NCI-H2227 treated with DMSO at 0.1 percent for 48 hours (cell line): Measurements from ENCODE around the gene OR5H1.
"Not testable (repeated sequence)": the region's sequence is repeated elsewhere in the genome, so short reads cannot be mapped to it uniquely, and the experiment has no call there.

Experiments used
- DNase-seq: peaks from one replicate; lab custom pipeline; 2025; lab: John Stamatoyannopoulos, UW

The OR5H1 gene

DNA sequence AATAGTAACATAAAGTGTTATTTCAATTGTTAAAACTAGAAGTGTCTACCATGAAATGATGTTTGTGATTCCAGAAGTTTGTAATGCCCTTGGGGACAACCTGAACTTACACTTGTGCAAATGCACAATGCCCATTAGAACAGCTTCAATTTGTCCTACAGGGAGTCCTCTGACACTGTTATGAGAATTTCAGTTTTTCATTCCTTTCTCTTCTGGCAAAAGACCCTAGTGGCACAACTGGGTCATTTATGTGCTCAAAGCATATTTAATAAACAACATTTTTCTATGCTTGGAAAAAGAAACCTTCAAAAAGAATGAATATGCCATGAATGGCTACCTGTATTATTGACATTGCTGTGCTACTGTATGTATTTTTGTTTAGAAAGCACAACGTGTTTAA is at the start of gene OR5H1:
Gene OR5H1, plus strand, starts transcription at position 301 of the 400 bp plus-strand sequence. CDS start 1,977 bp downstream, outside the sequence.
- DNase-seq: no peak

DNA sequence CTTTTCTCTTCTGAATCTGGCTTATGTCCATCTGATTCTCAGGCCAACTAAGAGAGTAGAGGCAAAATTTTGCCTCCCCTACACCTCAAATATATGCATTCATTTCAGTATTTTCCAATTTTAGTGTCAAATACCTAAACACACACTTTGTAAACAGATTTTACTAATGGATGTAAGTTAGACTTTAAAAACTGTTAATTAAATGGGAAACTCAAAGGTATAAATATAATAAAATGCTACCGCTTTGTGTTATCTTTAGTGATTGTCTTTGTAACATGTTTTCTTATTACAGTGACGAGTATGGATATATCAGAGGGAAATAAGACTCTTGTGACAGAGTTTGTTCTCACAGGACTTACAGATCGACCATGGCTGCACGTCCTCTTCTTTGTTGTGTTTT is 43.6 kb upstream of the OR5H1 start, which contains the start of gene OR5AC2:
Gene OR5AC2, plus strand, starts transcription at position 301 of the 400 bp plus-strand sequence. Its CDS starts 0 bp downstream, at position 301.
- no peak for DNase-seq

DNA sequence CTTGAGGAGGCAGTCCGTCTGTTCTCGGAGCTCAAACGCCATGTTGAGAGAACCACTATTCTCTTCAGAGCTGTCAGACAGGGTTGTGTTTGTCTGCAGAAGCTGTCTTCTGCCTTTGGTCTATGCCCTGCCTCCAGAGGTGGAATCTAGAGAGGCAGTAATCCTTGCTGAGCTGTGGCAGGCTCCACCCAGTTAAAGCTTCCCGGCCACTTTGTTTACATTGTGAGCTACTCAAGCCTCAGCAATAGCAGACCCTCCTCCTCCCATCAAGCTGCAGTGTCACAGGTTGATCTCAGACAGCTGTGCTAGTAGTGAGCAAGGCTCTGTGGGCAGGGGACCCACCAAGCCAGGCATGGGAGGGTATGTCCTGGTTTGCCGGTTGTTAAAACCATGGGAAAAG is 34.6 kb upstream of the OR5H1 start:
- DNase-seq: no peak

DNA sequence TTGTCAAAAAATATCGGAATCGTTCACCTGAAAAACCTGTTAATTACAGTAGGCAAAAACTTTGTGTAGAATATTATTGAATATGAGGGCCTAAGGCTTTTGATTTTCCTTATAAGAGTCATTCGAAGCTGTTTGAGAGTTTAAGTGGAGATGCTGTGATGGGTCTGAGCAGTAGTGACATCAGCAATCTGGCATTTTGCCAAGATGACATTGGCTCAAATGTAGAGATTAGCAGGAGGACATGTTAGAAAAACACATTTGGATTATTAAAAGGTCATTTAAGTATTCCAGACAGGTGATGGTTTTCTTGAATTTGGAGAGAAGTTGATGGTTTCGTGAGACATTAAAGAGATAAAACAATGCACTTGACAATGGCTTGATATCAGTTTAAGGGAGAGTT is 30.7 kb upstream of the OR5H1 start:
- no peak for DNase-seq

DNA sequence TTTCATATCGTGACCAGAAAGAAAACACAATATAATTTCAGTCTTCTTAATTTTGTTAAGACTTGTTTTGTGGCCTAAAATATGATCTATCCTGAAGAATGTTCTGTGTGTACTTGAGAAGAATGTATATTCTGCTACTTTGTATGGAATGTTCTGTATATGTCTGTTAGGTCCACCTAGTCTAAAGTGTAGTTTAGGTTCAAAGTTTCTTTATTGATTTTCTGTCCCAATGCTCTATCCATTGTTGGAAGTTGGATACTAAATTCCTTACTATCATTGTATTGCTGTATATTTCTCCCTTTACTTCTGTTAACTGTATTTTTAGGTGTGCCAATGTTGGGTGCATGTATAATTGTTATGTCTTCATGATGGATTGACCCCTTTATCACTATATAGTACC is 22.4 kb upstream of the OR5H1 start:
- DNase-seq: no peak

DNA sequence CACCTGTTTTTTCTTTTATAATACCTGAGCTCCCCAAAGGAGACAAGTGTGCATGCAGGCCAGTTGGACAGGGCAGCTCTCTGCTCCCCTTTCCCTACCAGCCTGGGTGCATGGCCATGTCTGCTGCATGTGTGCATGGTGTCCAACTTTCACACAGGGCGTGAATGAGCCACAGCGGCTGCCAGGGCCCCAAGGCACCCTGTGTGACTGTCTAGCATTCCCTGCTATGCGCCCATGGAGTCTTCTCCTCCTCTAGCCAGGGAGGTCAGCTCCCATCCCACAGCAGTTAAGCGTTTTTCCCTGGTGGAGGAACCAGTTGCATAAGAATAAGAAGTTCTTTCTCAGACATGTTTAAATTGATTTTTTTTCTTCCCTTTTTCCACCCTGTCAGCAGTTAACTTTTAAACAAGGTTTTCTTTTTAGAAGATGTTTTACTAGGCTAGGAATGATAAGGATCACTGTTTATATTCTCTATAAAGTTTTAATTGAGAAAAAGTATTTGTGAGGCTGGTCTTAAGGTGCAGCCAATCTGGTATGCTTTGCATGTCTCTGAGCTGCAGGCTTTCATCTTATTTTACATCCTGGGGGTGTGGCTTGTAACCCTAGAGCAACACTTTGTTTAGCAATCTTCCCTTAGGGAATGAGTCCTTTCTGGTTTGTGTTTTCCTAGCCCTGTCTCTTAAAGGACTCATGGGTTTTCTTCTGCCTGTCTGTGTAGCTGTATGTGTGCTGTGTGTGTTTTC is 20.5 kb upstream of the OR5H1 start:
- DNase-seq: no peak

DNA sequence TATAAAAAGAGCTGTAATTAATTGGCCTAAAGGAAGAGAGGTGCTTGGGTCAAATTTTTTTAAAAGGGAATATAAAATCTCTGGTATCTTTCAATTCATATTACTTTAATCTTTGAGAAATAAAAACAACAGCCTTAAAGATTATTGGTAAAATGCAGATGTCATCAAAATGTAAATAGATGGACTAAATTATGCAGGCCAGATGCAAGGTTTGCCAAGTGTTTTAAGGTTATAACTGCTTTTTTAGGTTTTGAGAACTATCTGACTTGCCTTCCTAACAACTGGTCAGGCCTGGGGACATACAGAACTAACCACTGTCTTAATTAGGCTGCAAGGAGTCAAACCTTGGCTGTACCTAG is 20.0 kb upstream of the OR5H1 start:
- DNase-seq: no peak

DNA sequence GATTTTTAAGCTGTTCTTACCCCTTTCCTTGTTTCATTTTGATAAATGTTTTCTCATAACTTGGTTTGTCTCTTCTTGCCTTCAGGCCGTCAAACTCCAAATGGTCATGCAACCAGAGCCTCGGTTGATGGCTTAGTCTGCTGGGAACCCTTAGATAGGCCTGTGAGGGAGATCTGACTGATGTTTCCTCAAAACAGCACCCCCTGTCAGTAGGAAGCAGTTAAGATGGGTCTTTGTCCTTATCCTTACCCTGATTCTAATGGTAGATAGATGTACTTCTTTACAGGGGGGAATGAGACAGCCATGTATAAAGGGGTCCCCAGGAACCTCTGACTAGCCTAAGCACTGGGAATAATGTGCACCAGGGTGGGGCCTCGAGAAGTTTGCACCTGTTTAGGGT is 16.3 kb upstream of the OR5H1 start:
- DNase-seq: no peak

DNA sequence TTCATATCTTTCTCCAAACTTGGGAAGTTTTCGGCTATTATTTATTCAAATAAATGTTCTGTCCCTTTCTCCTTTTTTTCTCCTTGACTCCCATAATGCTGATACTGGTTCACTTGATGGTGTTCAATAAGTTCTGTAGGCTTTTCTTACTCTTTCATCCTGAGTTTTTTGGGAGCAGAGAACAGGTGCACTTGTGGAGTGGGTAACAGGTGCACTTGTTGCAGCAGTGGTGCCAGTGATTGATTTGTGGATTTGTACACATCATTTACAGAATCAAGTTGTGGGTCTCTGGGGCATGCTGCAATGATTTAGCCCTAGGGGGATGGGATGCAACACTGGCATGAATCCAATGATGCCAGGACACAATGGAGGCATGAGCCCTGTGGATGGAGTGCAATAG is 14.8 kb upstream of the OR5H1 start:
- no peak for DNase-seq

DNA sequence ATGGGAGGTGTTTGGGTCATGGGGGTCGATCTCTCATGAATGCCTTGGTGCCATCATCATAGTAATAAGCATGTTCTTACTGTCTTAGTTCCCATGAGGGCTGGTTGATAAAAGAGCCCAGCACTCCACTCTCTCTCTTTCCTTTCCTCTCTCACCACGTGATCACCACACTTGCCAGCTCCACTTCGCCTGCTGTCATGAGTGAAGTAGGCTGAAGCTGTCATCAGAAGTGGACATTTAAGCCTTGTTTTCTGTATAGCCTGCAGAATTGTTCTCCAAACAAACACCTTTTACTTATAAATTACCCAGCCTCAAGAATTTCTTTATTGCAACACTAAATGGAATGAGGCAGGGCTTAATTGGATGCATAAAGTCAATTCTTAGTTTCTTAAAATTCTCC is 6.1 kb downstream of the OR5H1 start:
- DNase-seq: no peak

DNA sequence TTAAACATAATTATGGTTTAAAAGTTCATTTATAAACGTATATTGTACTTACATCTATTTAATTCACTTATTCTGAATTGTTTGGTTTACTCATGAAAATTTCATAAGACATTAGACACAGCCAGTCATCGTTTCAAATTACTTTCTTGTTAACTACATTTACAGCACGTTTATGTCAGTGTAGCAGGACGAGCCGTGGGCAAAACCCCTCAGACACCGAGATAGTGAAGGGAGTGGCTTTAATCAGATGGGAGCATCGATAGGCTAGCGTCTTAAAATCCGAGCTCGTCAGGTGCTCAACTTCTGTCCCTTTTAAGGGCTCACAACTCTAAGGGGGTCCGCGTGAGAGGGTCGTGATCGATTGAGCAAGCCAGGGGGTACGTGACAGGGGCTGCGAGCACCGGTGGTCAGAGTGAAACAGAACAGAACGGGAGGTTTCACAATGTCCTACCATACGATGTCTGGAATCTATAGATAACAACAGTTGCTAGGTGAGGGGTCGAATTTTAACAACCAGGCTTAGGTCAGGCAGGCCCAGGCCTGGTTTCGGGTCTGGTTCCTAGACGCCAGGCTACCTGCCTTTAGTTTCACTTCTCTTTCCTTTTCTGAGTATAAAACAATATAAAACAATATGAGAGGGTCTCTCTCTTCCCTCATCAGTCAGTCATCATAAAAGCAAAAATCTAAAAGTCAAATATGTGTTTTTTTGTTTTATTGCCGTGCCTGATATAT is 7.5 kb downstream of the OR5H1 start:
- not testable (repeated sequence) for DNase-seq

DNA sequence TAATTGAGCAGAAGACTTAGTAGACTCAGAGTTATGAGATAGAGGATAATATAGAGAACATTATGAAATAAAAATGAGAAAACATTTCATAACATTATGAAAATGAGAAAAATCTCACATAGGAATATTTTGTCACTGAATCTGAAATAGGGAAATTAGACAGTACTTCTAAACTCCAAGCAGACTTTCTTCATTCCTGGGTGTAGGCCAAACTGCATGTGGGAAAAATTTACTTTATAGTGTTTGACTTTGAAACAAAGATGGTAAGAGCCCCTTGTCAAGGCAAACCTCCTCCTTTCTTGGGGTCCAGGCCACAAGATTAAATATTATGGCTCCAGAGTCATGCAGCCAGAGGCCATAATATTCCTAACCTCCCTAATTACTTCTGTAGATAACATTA is 10.0 kb downstream of the OR5H1 start:
- DNase-seq: no peak

DNA sequence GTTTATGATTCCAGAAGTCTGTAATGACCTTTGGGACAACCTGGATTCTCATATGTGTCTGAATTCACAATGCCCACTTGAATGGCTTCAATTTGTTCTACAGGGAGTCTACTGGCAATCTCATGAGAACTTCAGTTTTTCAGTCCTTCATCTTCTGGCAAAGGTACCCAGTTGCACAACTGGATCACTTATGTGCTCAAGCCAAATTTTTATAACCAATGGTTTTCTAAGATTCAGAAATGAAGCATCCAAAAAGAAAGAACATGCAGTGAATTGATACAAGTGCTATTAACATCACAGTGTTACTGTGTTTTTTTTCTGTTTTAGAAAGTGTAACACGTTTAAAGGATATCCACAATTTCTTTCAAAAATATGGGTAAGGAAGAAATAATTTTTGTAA is 16.7 kb downstream of the OR5H1 start, which contains the start of gene OR5H14:
Gene OR5H14, plus strand, starts transcription at position 301 of the 400 bp plus-strand sequence. CDS start 1,907 bp downstream, outside the sequence.
- DNase-seq: no peak

DNA sequence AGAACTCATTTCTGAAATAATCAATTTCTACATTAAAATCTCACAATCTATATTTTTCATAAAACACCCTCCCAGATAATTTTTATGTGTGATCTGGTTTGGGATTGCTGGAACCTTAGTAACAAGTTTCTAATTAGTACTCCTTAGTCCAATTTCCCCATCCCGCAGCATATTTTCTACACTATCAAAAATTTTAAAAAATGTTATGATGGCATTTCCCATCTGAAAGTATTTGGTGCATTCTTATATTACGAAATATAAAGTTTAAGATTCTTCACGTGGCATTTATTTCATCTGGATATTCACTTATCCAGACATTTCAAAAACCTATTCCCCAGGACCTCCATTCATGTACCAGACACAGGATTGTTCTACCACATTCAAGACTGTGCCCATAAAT is 18.2 kb downstream of the OR5H1 start:
- DNase-seq: no peak

DNA sequence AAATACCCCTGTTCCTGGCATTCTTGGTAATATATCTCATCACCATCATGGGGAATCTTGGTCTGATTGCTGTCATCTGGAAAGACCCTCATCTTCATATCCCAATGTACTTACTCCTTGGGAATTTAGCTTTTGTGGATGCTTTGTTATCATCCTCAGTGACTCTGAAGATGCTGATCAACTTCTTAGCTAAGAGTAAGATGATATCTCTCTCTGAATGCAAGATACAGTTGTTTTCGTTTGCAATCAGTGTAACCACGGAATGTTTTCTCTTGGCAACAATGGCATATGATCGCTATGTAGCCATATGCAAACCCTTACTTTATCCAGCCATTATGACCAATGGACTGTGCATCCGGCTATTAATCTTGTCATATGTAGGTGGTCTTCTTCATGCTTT is 18.9 kb downstream of the OR5H1 start:
- DNase-seq: not testable (repeated sequence)

DNA sequence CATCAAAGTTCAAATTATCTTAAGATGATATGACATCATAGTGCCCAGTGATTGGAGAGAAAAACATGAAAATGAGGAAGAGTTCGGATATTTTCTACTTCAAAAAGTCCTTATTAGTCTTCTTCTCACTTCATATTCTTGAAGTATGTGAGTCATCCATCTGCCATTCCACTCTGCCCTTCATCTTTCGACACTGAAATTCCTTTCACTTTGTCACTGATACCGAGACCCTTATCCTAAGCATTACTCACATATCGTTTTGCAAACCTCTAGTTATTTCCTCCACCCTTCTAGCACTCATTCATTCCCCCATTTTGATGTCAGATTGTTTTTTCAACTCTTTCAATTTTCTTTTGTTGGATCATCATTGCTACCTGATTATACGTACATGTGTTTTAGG is 20.7 kb downstream of the OR5H1 start:
- DNase-seq: no peak

DNA sequence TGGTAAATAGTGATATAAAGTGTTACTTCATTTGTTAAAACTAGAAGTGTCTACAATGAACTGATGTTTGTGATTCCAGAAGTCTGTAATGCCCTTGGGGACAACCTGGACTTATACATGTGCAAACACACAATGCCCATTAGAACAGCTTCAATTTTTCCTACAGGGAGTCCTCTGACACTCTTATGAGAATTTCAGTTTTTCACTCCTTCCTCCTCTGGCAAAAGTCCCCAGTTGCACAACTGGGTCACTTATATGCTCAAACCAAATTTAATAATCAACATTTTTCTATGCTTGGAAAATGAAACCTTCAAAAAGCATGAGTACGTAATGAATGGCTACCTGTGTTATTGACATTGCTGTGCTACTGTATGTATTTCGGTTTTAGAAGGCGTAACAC is 35.9 kb downstream of the OR5H1 start, which contains the start of gene OR5H15:
Gene OR5H15, plus strand, starts transcription at position 301 of the 400 bp plus-strand sequence. CDS start 2,004 bp downstream, outside the sequence.
- DNase-seq: no peak

DNA sequence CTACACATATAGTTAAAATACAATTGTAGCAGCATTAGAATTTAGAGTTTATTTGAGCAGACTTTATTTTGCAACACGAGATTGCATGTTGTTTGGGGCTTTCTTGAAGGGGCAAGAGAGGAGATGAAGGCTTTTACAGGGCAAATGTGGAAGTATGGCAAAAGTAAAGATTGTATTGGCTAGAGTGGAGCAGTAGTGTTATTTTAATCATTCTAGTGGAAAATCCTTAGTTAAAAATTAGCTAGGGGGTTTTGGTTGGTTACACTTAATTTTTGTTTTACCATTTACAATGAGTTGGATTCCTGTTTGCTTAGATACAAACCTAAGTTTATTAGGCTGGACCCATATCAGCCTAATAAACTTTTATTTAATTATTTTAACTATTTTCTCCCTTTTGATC is 40.5 kb downstream of the OR5H1 start:
- DNase-seq: no peak

DNA sequence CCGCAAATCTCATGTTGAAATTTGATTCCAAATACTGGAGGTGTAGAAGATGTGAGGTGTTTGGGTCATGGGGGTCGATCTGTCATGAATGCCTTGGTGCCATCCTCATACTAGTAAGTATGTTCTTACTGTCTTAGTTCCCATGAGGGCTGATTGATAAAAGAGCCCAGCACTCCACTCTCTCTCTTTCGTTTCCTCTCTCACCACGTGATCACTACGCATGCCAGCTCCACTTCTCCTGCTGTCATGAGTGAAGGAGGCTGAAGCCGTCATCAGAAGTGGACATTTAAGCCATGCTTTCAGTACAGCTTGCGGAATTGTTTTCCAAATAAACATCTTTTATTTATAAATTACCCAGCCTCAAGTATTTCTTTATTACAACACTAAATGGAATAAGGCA is 42.1 kb downstream of the OR5H1 start:
- no peak for DNase-seq

DNA sequence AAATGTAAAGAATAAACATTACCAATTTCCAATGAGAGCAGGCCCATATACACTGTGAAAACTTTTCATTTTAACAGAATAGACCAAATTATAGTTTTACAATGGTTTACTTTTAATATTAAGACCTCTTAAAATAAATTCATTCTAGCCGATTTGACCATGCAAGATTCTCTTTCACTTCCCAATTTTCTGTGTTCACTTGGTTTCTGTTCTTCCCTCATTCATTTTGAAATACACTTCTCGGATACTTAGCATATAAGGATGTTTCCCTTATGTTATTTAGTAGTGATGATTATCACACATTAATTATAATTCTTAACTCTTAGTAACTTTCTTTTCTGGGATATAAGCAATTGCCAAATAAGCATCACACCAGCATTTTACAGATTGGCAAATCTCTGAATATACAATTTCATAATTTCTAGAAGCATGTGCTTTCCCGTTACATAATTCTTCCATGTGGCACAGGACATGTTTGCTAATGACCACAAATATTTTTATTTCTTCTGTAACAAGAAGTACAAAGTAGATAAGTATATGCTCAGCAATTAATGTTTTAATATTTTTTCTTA is 49.9 kb downstream of the OR5H1 start:
- no peak for DNase-seq

DNA sequence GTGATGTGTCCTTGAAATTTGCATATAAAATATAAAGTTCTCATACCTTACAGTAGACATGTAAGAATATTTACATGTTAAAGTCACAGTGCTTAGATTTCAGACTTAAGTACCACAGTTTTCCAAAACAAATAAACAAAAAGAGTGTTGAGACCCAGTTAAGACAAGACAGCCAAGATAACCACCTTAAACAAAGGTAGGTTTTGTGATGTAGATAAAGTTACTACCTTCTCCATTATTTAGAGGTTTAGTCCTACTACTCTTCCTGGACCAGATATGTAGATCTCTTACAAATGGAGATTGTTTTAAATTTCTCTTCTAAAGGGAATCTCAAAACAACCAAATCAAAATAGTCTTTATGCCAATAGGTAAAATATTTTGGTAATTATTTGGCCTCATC is 51.7 kb downstream of the OR5H1 start:
- no peak for DNase-seq

DNA sequence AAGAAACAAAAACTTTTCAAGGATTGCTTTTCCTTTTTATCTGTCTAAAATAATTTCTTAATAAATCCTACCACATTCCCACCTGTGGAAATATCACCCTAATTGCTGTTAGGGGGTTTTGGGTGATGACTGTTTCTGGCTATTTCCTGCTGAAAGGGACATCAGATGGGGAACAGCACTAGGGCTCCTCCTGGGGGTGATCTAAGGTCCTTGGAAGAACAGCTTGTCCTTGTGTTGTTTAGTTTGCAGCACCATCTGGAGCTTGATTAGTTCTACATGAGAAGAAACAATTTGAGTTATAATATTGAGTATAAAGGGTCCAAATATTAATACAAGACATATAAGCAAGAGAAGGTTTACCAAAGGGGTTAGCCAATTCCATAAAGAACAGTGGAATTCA is 54.7 kb downstream of the OR5H1 start:
- DNase-seq: no peak
